GM12801 (cell line): ENCODE data around the gene AEBP1.

ENCODE experiments used
- TF ChIP-seq, protein P1 (sequence below): IDR thresholded peaks from one replicate; pipeline ENCODE4 v1.5.1; 2011; ENCODE audit warnings: control low read depth; ENCODE audit not compliant: insufficient read length; ENCODE audit errors: extremely low read depth

AEBP1 gene

DNA sequence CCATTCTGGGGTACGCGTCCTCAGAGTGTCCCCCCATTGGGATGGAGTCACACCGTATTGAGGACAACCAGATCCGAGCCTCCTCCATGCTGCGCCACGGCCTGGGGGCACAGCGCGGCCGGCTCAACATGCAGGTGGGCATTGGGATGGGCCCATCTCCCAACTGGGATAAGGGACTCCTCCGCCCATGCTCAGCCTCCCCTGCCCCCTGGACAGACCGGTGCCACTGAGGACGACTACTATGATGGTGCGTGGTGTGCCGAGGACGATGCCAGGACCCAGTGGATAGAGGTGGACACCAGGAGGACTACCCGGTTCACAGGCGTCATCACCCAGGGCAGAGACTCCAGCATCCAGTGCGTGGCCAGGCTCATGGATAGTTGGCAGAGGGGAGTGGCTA is 5.8 kb downstream of the AEBP1 start:
- TF ChIP-seq, protein P1, sequence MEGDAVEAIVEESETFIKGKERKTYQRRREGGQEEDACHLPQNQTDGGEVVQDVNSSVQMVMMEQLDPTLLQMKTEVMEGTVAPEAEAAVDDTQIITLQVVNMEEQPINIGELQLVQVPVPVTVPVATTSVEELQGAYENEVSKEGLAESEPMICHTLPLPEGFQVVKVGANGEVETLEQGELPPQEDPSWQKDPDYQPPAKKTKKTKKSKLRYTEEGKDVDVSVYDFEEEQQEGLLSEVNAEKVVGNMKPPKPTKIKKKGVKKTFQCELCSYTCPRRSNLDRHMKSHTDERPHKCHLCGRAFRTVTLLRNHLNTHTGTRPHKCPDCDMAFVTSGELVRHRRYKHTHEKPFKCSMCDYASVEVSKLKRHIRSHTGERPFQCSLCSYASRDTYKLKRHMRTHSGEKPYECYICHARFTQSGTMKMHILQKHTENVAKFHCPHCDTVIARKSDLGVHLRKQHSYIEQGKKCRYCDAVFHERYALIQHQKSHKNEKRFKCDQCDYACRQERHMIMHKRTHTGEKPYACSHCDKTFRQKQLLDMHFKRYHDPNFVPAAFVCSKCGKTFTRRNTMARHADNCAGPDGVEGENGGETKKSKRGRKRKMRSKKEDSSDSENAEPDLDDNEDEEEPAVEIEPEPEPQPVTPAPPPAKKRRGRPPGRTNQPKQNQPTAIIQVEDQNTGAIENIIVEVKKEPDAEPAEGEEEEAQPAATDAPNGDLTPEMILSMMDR = no peak

DNA sequence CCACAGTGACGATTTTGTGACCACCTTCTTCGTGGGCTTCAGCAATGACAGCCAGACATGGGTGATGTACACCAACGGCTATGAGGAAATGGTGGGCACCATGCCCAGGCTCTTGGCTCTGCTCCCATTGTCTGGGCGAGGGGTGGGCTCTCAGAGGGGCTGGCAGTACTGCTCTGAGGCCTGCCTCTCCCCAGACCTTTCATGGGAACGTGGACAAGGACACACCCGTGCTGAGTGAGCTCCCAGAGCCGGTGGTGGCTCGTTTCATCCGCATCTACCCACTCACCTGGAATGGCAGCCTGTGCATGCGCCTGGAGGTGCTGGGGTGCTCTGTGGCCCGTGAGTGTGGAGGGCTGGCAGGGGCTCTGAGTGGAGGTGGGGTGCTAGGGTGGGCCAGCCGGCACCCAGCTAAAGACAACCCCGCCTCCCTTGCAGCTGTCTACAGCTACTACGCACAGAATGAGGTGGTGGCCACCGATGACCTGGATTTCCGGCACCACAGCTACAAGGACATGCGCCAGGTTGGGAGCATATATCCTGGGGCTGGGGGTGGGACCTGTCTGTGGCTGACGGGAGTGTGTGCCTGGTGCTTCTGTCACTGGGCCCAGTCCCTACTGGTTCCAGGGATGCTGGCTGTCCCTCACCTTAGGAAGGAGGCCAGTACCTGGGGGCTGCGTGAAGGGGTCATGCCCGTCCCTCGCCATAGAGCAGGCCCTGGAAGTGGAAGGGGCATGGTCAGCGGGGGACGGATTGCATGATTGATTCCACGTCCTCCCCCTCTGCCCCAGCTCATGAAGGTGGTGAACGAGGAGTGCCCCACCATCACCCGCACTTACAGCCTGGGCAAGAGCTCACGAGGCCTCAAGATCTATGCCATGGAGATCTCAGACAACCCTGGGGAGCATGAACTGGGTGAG is 6.8 kb downstream of the AEBP1 start:
- TF ChIP-seq, protein P1 = no peak

GRCh38 chr7:44111761-44112160 is 7.6 kb downstream of the AEBP1 start:
- TF ChIP-seq, protein P1 = no peak

GRCh38 chr7:44112231-44112996 is 8.3 kb downstream of the AEBP1 start:
- TF ChIP-seq, protein P1 = no peak

- TF ChIP-seq, protein P1 = no peak
These were observed 9.0 kb downstream of the AEBP1 start for GRCh38 chr7:44112997-44113763.

GRCh38 chr7:44113764-44114354 is 9.7 kb downstream of the AEBP1 start:
- TF ChIP-seq, protein P1 = no peak
